ENCODE measurements around the gene PGLYRP1. TPM values are rescaled to one million over a fixed set of nuclear protein-coding genes. Genes with fewer than 3 reads are reported as not detected.

Gene PGLYRP1
- total and polyA plus RNA-seq, 4 donors: 1.0 to 21.7 (median 1.2) TPM

GRCh38 chr19:46035986-46036743 is 13.3 kb upstream of the PGLYRP1 start:
- DNase-seq (no peak), ATAC-seq (ENCODE audit: insufficient read depth, low FRiP score) (no peak)
- H3K27ac ChIP-seq (ENCODE audit: low read depth in 1 of 2, low read length in 1 of 2): no peak overlapping the region
- WGBS, 2 donors: 80 to 86% methylated on average over 13 of the region's 13 CpGs
- H3K9me3 ChIP-seq (ENCODE audit: control insufficient read depth in 4 of 4, insufficient read depth in 3 of 4, low read length in 3 of 4): peaks cover 0 to 2% (median 0%) of the 10 kb centered on the region in 4 donors
- H3K9ac ChIP-seq (ENCODE audit: insufficient read depth in 1 of 2, low read length in 2 of 2): no peak overlapping the region
- peaks cover 0 to 2% (median 2%) of the 10 kb centered on the region in 3 donors for H3K27me3 ChIP-seq (ENCODE audit: control insufficient read depth in 3 of 3, insufficient read depth in 3 of 3, low read length in 2 of 3)
- no peaks in the 10 kb centered on the region for H3K36me3 ChIP-seq (ENCODE audit: control insufficient read depth in 4 of 4, insufficient read depth in 4 of 4, low read length in 4 of 4)
- TF ChIP-seq, protein P1, sequence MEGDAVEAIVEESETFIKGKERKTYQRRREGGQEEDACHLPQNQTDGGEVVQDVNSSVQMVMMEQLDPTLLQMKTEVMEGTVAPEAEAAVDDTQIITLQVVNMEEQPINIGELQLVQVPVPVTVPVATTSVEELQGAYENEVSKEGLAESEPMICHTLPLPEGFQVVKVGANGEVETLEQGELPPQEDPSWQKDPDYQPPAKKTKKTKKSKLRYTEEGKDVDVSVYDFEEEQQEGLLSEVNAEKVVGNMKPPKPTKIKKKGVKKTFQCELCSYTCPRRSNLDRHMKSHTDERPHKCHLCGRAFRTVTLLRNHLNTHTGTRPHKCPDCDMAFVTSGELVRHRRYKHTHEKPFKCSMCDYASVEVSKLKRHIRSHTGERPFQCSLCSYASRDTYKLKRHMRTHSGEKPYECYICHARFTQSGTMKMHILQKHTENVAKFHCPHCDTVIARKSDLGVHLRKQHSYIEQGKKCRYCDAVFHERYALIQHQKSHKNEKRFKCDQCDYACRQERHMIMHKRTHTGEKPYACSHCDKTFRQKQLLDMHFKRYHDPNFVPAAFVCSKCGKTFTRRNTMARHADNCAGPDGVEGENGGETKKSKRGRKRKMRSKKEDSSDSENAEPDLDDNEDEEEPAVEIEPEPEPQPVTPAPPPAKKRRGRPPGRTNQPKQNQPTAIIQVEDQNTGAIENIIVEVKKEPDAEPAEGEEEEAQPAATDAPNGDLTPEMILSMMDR (IDR thresholded peaks at IDR 0.05; ENCODE audit: control extremely low read depth, extremely low read depth): no peak
- peaks cover 0 to 4% (median 0%) of the 10 kb centered on the region in 5 donors for H3K4me1 ChIP-seq (ENCODE audit: control insufficient read depth in 5 of 5, insufficient read depth in 5 of 5, low read length in 5 of 5)
- no peak overlapping the region for H3K4me3 ChIP-seq

DNA sequence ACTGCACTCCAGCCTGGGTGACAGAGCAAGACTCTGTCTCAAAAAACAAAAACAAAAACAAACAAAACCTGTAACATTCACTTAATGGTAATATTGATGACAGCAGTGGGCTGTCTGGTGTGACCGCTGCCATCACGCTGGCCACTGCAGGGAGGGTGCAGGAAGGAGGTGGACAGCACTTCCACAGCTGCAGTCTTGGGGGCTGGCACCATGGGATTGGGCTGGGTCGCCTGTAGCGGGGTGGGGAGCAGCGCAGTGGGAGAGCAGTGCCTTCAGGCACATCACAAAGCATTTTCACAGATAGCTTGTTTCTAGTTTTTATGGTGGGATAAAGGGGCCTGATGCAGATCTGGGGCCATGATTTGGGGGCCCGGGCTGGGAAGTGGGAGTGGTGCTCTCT is 12.7 kb upstream of the PGLYRP1 start:
- Histone ChIP-seq H3K4me3 (no peak overlapping the region), H3K36me3 (ENCODE audit: control insufficient read depth in 4 of 4, insufficient read depth in 4 of 4, low read length in 4 of 4) (no peaks in the 10 kb centered on the region), H3K9me3 (ENCODE audit: control insufficient read depth in 4 of 4, insufficient read depth in 3 of 4, low read length in 3 of 4) (peaks cover 0 to 2% (median 0%) of the 10 kb centered on the region in 4 donors), H3K9ac (ENCODE audit: insufficient read depth in 1 of 2, low read length in 2 of 2) (no peak overlapping the region), H3K4me1 (ENCODE audit: control insufficient read depth in 5 of 5, insufficient read depth in 5 of 5, low read length in 5 of 5) (peaks cover 0 to 3% (median 0%) of the 10 kb centered on the region in 5 donors), H3K27me3 (ENCODE audit: control insufficient read depth in 3 of 3, insufficient read depth in 3 of 3, low read length in 2 of 3) (peaks cover 0 to 2% (median 0%) of the 10 kb centered on the region in 3 donors), H3K27ac (ENCODE audit: low read depth in 1 of 2, low read length in 1 of 2) (no peak overlapping the region)
- WGBS, 2 donors: 79 to 87% methylated on average over 6 of the region's 6 CpGs
- DNase-seq (no peak), ATAC-seq (ENCODE audit: insufficient read depth, low FRiP score) (no peak)
- TF ChIP-seq, protein P1 (IDR thresholded peaks at IDR 0.05; ENCODE audit: control extremely low read depth, extremely low read depth): no peak

DNA sequence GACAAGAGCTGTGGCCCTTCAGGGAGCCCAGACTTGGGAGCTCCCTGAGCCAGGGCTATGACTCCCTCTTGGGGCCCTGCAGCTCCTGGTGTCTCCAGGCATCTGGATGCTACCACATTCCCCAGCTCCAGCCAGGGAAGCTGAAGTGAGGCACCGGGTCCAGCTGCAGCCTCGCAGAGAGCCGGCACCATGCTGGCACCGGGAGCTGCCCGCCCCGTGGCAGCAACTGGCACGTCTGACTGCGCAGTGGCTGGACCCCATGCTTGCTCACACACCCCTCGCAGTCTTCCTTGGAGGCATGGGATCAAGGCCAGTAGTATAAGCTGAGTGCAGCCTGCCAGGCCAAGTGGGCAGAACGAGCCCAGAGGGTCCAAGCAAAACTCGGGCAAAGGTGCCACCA is 10.5 kb upstream of the PGLYRP1 start:
- H3K36me3 ChIP-seq (ENCODE audit: control insufficient read depth in 4 of 4, insufficient read depth in 4 of 4, low read length in 4 of 4): no peaks in the 10 kb centered on the region
- WGBS, 2 donors: 92% methylated on average over 11 of the region's 11 CpGs
- no peak overlapping the region for H3K9ac ChIP-seq (ENCODE audit: insufficient read depth in 1 of 2, low read length in 2 of 2)
- DNase-seq: no peak
- H3K9me3 ChIP-seq (ENCODE audit: control insufficient read depth in 4 of 4, insufficient read depth in 3 of 4, low read length in 3 of 4): peaks cover 0 to 2% (median 0%) of the 10 kb centered on the region in 4 donors
- H3K4me1 ChIP-seq (ENCODE audit: control insufficient read depth in 5 of 5, insufficient read depth in 5 of 5, low read length in 5 of 5): peaks cover 0 to 6% (median 0%) of the 10 kb centered on the region in 5 donors
- ATAC-seq (ENCODE audit: insufficient read depth, low FRiP score): no peak
- H3K27ac ChIP-seq (ENCODE audit: low read depth in 1 of 2, low read length in 1 of 2): no peak overlapping the region
- TF ChIP-seq, protein P1 (IDR thresholded peaks at IDR 0.05; ENCODE audit: control extremely low read depth, extremely low read depth): no peak
- no peak overlapping the region for H3K4me3 ChIP-seq
- H3K27me3 ChIP-seq (ENCODE audit: control insufficient read depth in 3 of 3, insufficient read depth in 3 of 3, low read length in 2 of 3): peaks cover 0 to 2% (median 0%) of the 10 kb centered on the region in 3 donors
